ENCODE results near the gene GRB2.

Gene GRB2

GRCh38 chr17:75398279-75398678, 7.2 kb downstream of the GRB2 start:
- TF ChIP-seq EZH2phosphoT487 (IDR thresholded peaks at IDR 0.05; ENCODE audit: low read depth) (no peak), CTCF (IDR thresholded peaks at IDR 0.05; ENCODE audit: low read depth, low read length) (no peak)
- Histone ChIP-seq H3K9ac (ENCODE audit: low read length) (no peak overlapping the region), H3K27me3 (ENCODE audit: low read depth, low read length) (no peaks in the 10 kb centered on the region), H3K27ac (ENCODE audit: low read length) (no peak overlapping the region), H3K36me3 (replicated peaks; ENCODE audit: low read depth, low read length) (peaks cover 25% of the 10 kb centered on the region), H3K4me3 (ENCODE audit: low read length) (no peak overlapping the region), H3K4me1 (ENCODE audit: low read length) (peaks cover 56% of the 10 kb centered on the region), H2AFZ (ENCODE audit: low read depth, low read length) (no peak overlapping the region), H3K79me2 (ENCODE audit: low read length) (peaks cover 100% of the 10 kb centered on the region), H3K4me2 (ENCODE audit: low read length) (no peak overlapping the region), H3K9me3 (ENCODE audit: insufficient read depth, low read length) (no peaks in the 10 kb centered on the region), H4K20me1 (ENCODE audit: insufficient read depth, low read length) (peaks cover 97% of the 10 kb centered on the region)

GRCh38 chr17:75397217-75397616, 8.3 kb downstream of the GRB2 start:
- Histone ChIP-seq H3K79me2 (ENCODE audit: low read length) (peaks cover 100% of the 10 kb centered on the region), H3K36me3 (replicated peaks; ENCODE audit: low read depth, low read length) (peaks cover 30% of the 10 kb centered on the region), H2AFZ (ENCODE audit: low read depth, low read length) (no peak overlapping the region), H3K4me2 (ENCODE audit: low read length) (peak overlapping the region; percentile 98), H3K4me3 (ENCODE audit: low read length) (0 out of 2 replicates have a peak overlapping the region, but pooled peaks have one; percentile 4), H3K9ac (ENCODE audit: low read length) (no peak overlapping the region), H3K9me3 (ENCODE audit: insufficient read depth, low read length) (no peaks in the 10 kb centered on the region), H3K27me3 (ENCODE audit: low read depth, low read length) (no peaks in the 10 kb centered on the region), H4K20me1 (ENCODE audit: insufficient read depth, low read length) (peaks cover 98% of the 10 kb centered on the region), H3K27ac (ENCODE audit: low read length) (peak overlapping the region; percentile 48), H3K4me1 (ENCODE audit: low read length) (peaks cover 51% of the 10 kb centered on the region)
- no peak for TF ChIP-seq EZH2phosphoT487 (IDR thresholded peaks at IDR 0.05; ENCODE audit: low read depth)
- no peak for TF ChIP-seq CTCF (IDR thresholded peaks at IDR 0.05; ENCODE audit: low read depth, low read length)

- Histone ChIP-seq H4K20me1 (ENCODE audit: insufficient read depth, low read length) (peaks cover 98% of the 10 kb centered on the region), H3K79me2 (ENCODE audit: low read length) (peaks cover 100% of the 10 kb centered on the region), H3K36me3 (replicated peaks; ENCODE audit: low read depth, low read length) (peaks cover 33% of the 10 kb centered on the region), H3K27me3 (ENCODE audit: low read depth, low read length) (no peaks in the 10 kb centered on the region), H3K9ac (ENCODE audit: low read length) (no peak overlapping the region), H3K27ac (ENCODE audit: low read length) (peak overlapping the region; percentile 48), H3K4me2 (ENCODE audit: low read length) (peak overlapping the region; percentile 98), H3K4me3 (ENCODE audit: low read length) (0 out of 2 replicates have a peak overlapping the region, but pooled peaks have one; percentile 4), H2AFZ (ENCODE audit: low read depth, low read length) (no peak overlapping the region), H3K9me3 (ENCODE audit: insufficient read depth, low read length) (no peaks in the 10 kb centered on the region), H3K4me1 (ENCODE audit: low read length) (peaks cover 47% of the 10 kb centered on the region)
- no peak for TF ChIP-seq EZH2phosphoT487 (IDR thresholded peaks at IDR 0.05; ENCODE audit: low read depth)
- TF ChIP-seq CTCF (IDR thresholded peaks at IDR 0.05; ENCODE audit: low read depth, low read length): no peak
These were observed 8.7 kb downstream of the GRB2 start for GRCh38 chr17:75396796-75397195.

- 0 out of 2 replicates have a peak overlapping the region, but pooled peaks have one; percentile 48 for H3K27ac ChIP-seq (ENCODE audit: low read length)
- TF ChIP-seq CTCF (IDR thresholded peaks at IDR 0.05; ENCODE audit: low read depth, low read length) (no peak), EZH2phosphoT487 (IDR thresholded peaks at IDR 0.05; ENCODE audit: low read depth) (no peak)
These were observed 9.5 kb downstream of the GRB2 start for GRCh38 chr17:75396025-75396424.

More at GRCh38 chr17:75396025-75396424, 9.5 kb downstream of the GRB2 start:
- Histone ChIP-seq H3K9ac (ENCODE audit: low read length) (no peak overlapping the region), H3K36me3 (replicated peaks; ENCODE audit: low read depth, low read length) (peaks cover 31% of the 10 kb centered on the region), H4K20me1 (ENCODE audit: insufficient read depth, low read length) (peaks cover 99% of the 10 kb centered on the region), H3K27me3 (ENCODE audit: low read depth, low read length) (no peaks in the 10 kb centered on the region), H2AFZ (ENCODE audit: low read depth, low read length) (no peak overlapping the region), H3K4me2 (ENCODE audit: low read length) (peak overlapping the region; percentile 98), H3K4me1 (ENCODE audit: low read length) (peaks cover 41% of the 10 kb centered on the region), H3K4me3 (ENCODE audit: low read length) (no peak overlapping the region), H3K9me3 (ENCODE audit: insufficient read depth, low read length) (no peaks in the 10 kb centered on the region), H3K79me2 (ENCODE audit: low read length) (peaks cover 100% of the 10 kb centered on the region)
